ELF-1 (cell line): ENCODE measurements around the gene MRPS23.

ENCODE experiments used
- DNase-seq: peaks from one replicate; pipeline ENCODE4 v3.0.0-alpha.2; 2016; ENCODE audit warnings: low read depth, low spot score

The MRPS23 gene

GRCh38 chr17:57801044-57801711 is 48.7 kb downstream of the MRPS23 start:
- DNase-seq: no peak

- no peak for DNase-seq
These were observed 55.0 kb downstream of the MRPS23 start for GRCh38 chr17:57794841-57795240.

- DNase-seq: no peak
These were observed 61.1 kb downstream of the MRPS23 start for GRCh38 chr17:57788725-57789124.

DNA sequence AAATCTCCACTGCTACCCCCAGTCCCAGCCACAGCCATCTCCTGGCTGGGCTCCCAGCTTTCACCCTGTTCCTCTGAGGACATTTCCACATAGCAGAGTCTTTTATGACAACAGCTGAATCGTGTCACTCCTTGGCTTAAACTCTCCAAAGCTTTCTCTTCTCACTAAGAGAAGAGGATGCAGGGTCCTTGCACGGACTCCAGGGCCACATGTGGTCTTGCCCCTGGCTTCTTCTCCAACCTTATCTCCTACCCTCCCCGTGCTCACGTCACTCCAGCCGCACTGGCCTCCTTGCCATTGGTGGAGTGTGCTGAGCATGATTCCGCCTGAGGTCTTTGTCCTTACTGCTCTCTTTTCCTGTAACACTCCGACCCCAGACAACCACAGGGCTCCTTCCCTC is 64.8 kb downstream of the MRPS23 start:
- DNase-seq: no peak
